Cortex of kidney (tissue), 1 donor: ENCODE results near the gene KIN.
"Not testable (repeated sequence)": the region's sequence is repeated elsewhere in the genome, so short reads cannot be mapped to it uniquely, and the experiment has no call there.

ENCODE experiments used
- DNase-seq: peaks from one replicate; lab custom pipeline; 2025; lab: John Stamatoyannopoulos, UW

Gene KIN

GRCh38 chr10:7722927-7723529 lies 64.8 kb downstream of the KIN start:
- no peak for DNase-seq

- no peak for DNase-seq
Observed at GRCh38 chr10:7720478-7720877, 67.3 kb downstream of the KIN start.

- DNase-seq: no peak
Observed at GRCh38 chr10:7718685-7719084, 69.1 kb downstream of the KIN start.

- DNase-seq: no peak
Observed at GRCh38 chr10:7717767-7718166, 70.0 kb downstream of the KIN start.

GRCh38 chr10:7715515-7715914 lies 72.3 kb downstream of the KIN start:
- DNase-seq: no peak

GRCh38 chr10:7711075-7711474 lies 76.7 kb downstream of the KIN start:
- DNase-seq: not testable (repeated sequence)

GRCh38 chr10:7710446-7710845 lies 77.3 kb downstream of the KIN start:
- DNase-seq: no peak

- DNase-seq: no peak
Observed at GRCh38 chr10:7708832-7709231, 79.0 kb downstream of the KIN start.

GRCh38 chr10:7707858-7708622 lies 79.8 kb downstream of the KIN start:
- no peak for DNase-seq

GRCh38 chr10:7707102-7707501 lies 80.7 kb downstream of the KIN start:
- DNase-seq: no peak

GRCh38 chr10:7706534-7707073 lies 81.2 kb downstream of the KIN start:
- DNase-seq: no peak

- no peak for DNase-seq
Observed at GRCh38 chr10:7705341-7705740, 82.5 kb downstream of the KIN start.

- no peak for DNase-seq
Observed at GRCh38 chr10:7704071-7705016, 83.4 kb downstream of the KIN start.

GRCh38 chr10:7703140-7703539 lies 84.7 kb downstream of the KIN start, which contains the start of gene ITIH2:
ITIH2 (plus strand) TSS chr10:7703316; CDS start chr10:7703435, 119 bp downstream.
- no peak for DNase-seq

GRCh38 chr10:7702288-7702812 lies 85.4 kb downstream of the KIN start:
- DNase-seq: no peak

GRCh38 chr10:7701158-7701742 lies 86.5 kb downstream of the KIN start:
- no peak for DNase-seq
